SK-N-SH (cell line): ENCODE measurements around the gene RPS6KA2. TPM values are rescaled to one million over a fixed set of nuclear protein-coding genes. Genes with fewer than 3 reads are reported as not detected.

Experiments used
- CTCF ChIA-PET: fragments of 300-600, 350-600 bp; formaldehyde crosslinking; extraction: SDS; loops from one replicate; lab custom pipeline; 2021; lab: Yijun Ruan, JAX
- POLR2A ChIA-PET: fragments of 350-600 bp; sonication (Branson Sonifier 250); formaldehyde crosslinking; extraction: SDS; loops from one replicate; lab custom pipeline; 2020; ENCODE audit warnings: antibody characterized with exemption, inconsistent platforms; lab: Yijun Ruan, JAX
- DNase-seq: peaks from one replicate; pipeline ENCODE4 v3.0.0; 2012
- H2AFZ ChIP-seq: fragments of 200-600 bp; sonication (generic); 2 replicates; pipeline ENCODE4 v1.8.1; 2016; ENCODE audit warnings: antibody characterized with exemption, mild to moderate bottlenecking, low read depth
- H3F3A ChIP-seq: fragments of 200-600 bp; sonication (generic); replicated peaks from 2 replicates; pipeline ENCODE3; 2016; ENCODE audit warnings: antibody characterized with exemption, mild to moderate bottlenecking; ENCODE audit not compliant: insufficient read depth
- H3K27ac ChIP-seq, 2 experiments: fragments of 200-500 bp in 1 of 2; fragments of 200-600 bp in 1 of 2; sonication (Bioruptor generic) in 1 of 2; sonication (generic), shearing (Covaris generic) in 1 of 2; 2 replicates each; pipeline versions ENCODE4 v1.5.1 to v1.6.1; 2014 to 2016; ENCODE audit warnings: low read depth in 2 of 2, inconsistent platforms in 1 of 2, low read length in 1 of 2, mild to moderate bottlenecking in 1 of 2, mixed read lengths in 1 of 2
- H3K27me3 ChIP-seq: fragments of 200-600 bp; sonication (generic), shearing (Covaris generic); 2 replicates; pipeline ENCODE4 v1.6.1; 2016; ENCODE audit warnings: mixed run types; ENCODE audit not compliant: insufficient read depth
- H3K36me3 ChIP-seq, 2 experiments: fragments of 200-500 bp in 1 of 2; fragments of 200-600 bp in 1 of 2; sonication (Bioruptor generic) in 1 of 2; sonication (generic) in 1 of 2; replicated peaks in 1 of 2; 2 replicates each; pipeline versions ENCODE3 to v1.5.1; 2014 to 2016; ENCODE audit warnings: low read length in 1 of 2, mild to moderate bottlenecking in 1 of 2; ENCODE audit not compliant: insufficient read depth in 2 of 2, control insufficient read depth in 1 of 2
- H3K4me1 ChIP-seq, 2 experiments: fragments of 200-500 bp in 1 of 2; fragments of 200-600 bp in 1 of 2; sonication (Bioruptor generic) in 1 of 2; sonication (generic), shearing (Covaris generic) in 1 of 2; 2 replicates each; pipeline versions ENCODE4 v1.5.1 to v1.6.1; 2014 to 2016; ENCODE audit warnings: low read depth in 1 of 2, low read length in 1 of 2, mixed run types in 1 of 2; ENCODE audit not compliant: insufficient read depth in 2 of 2, control insufficient read depth in 1 of 2
- H3K4me2 ChIP-seq: fragments of 200-600 bp; sonication (generic), shearing (Covaris generic); 2 replicates; pipeline ENCODE4 v1.6.1; 2017; ENCODE audit warnings: mixed run types
- H3K4me3 ChIP-seq, 2 experiments: fragments of 200-500 bp in 1 of 2; fragments of 200-600 bp in 1 of 2; sonication (Bioruptor generic) in 1 of 2; sonication (generic), shearing (Covaris generic) in 1 of 2; 2 replicates each; pipeline versions ENCODE4 v1.5.1 to v1.8.1; 2014 to 2016; ENCODE audit warnings: low read depth in 2 of 2, inconsistent platforms in 1 of 2, low read length in 1 of 2, mild to moderate bottlenecking in 1 of 2, mixed read lengths in 1 of 2, moderate library complexity in 1 of 2
- H3K79me2 ChIP-seq: fragments of 200-600 bp; sonication (generic); 2 replicates; pipeline ENCODE4 v1.8.1; 2017; ENCODE audit warnings: mild to moderate bottlenecking; ENCODE audit not compliant: insufficient read depth
- H3K9ac ChIP-seq: fragments of 200-600 bp; sonication (generic); 2 replicates; pipeline ENCODE4 v1.6.1; 2017; ENCODE audit warnings: mixed run types
- H3K9me2 ChIP-seq: fragments of 200-600 bp; sonication (generic); 2 replicates; pipeline ENCODE4 v1.6.1; 2017; ENCODE audit warnings: mixed run types
- H3K9me3 ChIP-seq: fragments of 200-600 bp; sonication (generic); 2 replicates; pipeline ENCODE4 v1.6.1; 2017; ENCODE audit warnings: mixed run types, mild to moderate bottlenecking, moderate library complexity
- H4K20me1 ChIP-seq: fragments of 200-600 bp; sonication (generic); 2 replicates; pipeline ENCODE4 v1.6.1; 2017; ENCODE audit warnings: mild to moderate bottlenecking, mixed run types; ENCODE audit not compliant: insufficient read depth
- CHD2 ChIP-seq: fragments of 150-350 bp; IDR thresholded peaks from 2 replicates; pipeline ENCODE4 v1.6.1; 2018; ENCODE audit warnings: low read length; ENCODE audit not compliant: partially characterized antibody
- EZH2phosphoT487 ChIP-seq: fragments of 200-600 bp; sonication (generic); IDR thresholded peaks from 2 replicates; pipeline ENCODE4 v1.6.1; 2017; ENCODE audit warnings: low read depth, mixed run types, mild to moderate bottlenecking, antibody characterized with exemption, moderate library complexity, borderline replicate concordance
- GABPA ChIP-seq: IDR thresholded peaks from 2 replicates; pipeline ENCODE4 v1.4.0; 2012; ENCODE audit warnings: low read depth, mild to moderate bottlenecking
- GATA2 ChIP-seq: sonication (generic); formaldehyde crosslinking; IDR thresholded peaks from 2 replicates; pipeline ENCODE4 v1.5.0; 2020; ENCODE audit warnings: mild to moderate bottlenecking, missing genetic modification reagents
- JUND ChIP-seq: IDR thresholded peaks from 2 replicates; pipeline ENCODE4 v1.4.0; 2012
- RCOR1 ChIP-seq: fragments of 150-350 bp; IDR thresholded peaks from 2 replicates; pipeline ENCODE4 v1.6.1; 2017; ENCODE audit warnings: antibody characterized with exemption, low read length
- RXRA ChIP-seq: IDR thresholded peaks from 2 replicates; pipeline ENCODE4 v1.4.0; 2012; ENCODE audit warnings: low read depth, mild to moderate bottlenecking, borderline replicate concordance
- SIN3A ChIP-seq: IDR thresholded peaks from 2 replicates; pipeline ENCODE4 v1.6.1; 2012; ENCODE audit warnings: low read depth, mild to moderate bottlenecking, low read length, moderate library complexity, borderline replicate concordance
- TAF1 ChIP-seq: IDR thresholded peaks from 2 replicates; pipeline ENCODE4 v1.6.1; 2012; ENCODE audit warnings: low read depth, mild to moderate bottlenecking, low read length, moderate library complexity, borderline replicate concordance
- WGBS: methylation state at CpG from one replicate; pipeline ENCODE4 v1.1.6; 2017; ENCODE audit warnings: low lambda C conversion rate; 5-methylcytosine and 5-hydroxymethylcytosine counted together
- polyA plus RNA-seq, 3 experiments: library from polyadenylated mRNA; depleted of rRNA; stranded (reverse); fragments of >200 nt; gene quantifications; 2 replicates each; pipeline ENCODE4 v1.2.3, GENCODE V29; 2012
- TF ChIP-seq, protein P1 (sequence below): IDR thresholded peaks from 2 replicates; pipeline ENCODE4 v1.6.1; 2012; ENCODE audit warnings: mild to moderate bottlenecking, low read depth, low read length, moderate library complexity
- TF ChIP-seq, protein P2 (sequence below): fragments of 150-350 bp; IDR thresholded peaks from 2 replicates; pipeline ENCODE4 v1.6.1; 2017; ENCODE audit warnings: antibody characterized with exemption, low read length, low read depth, borderline replicate concordance
- TF ChIP-seq, protein P3 (sequence below): IDR thresholded peaks from 2 replicates; pipeline ENCODE4 v1.4.0; 2012; ENCODE audit warnings: low read depth, borderline replicate concordance
- TF ChIP-seq, protein P4 (sequence below): IDR thresholded peaks from 2 replicates; pipeline ENCODE4; 2012
- TF ChIP-seq, protein P5 (sequence below): IDR thresholded peaks from 2 replicates; pipeline ENCODE4 v1.4.0; 2012; ENCODE audit warnings: low read depth, borderline replicate concordance

The RPS6KA2 gene
- polyA plus RNA-seq, 1 of the 3 experiments (the other 2 are of a cell fraction): 59.5 TPM

DNA sequence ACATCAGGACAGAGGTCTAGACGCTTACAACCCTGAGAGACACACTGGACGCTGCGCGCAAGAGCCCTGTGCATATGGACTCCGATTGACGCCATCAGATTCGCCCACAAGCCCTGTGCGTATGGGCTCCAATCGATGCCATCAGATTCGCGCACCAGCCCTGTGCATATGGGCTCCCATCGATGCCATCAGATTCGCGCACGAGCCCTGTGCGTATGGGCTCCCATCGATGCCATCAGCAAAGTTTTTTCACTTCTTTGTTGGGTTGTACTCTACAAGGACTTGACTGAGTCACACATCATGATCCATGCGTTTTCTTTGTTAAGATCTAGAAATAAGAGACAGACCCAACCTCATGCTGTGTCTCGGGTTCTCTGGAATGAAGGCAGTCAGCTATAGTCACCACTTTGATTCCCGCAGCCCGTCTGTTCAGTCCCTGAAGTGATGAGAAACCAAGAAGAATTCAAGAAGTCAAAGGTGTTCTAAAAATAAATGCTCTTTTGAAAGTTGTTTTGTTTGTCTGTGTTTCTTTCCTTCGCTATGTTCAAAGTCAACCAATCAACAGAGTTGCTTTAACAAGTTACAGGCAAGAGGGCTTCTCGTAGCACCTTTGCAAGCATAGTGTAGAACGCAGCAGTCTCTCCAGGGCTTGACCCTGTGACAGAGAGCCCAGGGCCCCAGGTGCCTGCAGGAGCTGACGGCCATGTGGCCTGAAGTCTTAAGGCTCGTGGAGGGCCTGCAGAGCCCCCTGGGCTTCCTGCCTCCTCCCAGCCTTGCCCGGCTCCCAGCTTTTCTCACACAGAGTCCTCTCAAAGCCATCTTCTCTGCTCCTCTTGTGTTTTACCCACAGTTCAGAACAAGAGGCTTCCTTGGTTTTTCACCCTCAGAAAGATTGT lies 7.9 kb downstream of the RPS6KA2 start (continued):
- TF ChIP-seq, protein P1, sequence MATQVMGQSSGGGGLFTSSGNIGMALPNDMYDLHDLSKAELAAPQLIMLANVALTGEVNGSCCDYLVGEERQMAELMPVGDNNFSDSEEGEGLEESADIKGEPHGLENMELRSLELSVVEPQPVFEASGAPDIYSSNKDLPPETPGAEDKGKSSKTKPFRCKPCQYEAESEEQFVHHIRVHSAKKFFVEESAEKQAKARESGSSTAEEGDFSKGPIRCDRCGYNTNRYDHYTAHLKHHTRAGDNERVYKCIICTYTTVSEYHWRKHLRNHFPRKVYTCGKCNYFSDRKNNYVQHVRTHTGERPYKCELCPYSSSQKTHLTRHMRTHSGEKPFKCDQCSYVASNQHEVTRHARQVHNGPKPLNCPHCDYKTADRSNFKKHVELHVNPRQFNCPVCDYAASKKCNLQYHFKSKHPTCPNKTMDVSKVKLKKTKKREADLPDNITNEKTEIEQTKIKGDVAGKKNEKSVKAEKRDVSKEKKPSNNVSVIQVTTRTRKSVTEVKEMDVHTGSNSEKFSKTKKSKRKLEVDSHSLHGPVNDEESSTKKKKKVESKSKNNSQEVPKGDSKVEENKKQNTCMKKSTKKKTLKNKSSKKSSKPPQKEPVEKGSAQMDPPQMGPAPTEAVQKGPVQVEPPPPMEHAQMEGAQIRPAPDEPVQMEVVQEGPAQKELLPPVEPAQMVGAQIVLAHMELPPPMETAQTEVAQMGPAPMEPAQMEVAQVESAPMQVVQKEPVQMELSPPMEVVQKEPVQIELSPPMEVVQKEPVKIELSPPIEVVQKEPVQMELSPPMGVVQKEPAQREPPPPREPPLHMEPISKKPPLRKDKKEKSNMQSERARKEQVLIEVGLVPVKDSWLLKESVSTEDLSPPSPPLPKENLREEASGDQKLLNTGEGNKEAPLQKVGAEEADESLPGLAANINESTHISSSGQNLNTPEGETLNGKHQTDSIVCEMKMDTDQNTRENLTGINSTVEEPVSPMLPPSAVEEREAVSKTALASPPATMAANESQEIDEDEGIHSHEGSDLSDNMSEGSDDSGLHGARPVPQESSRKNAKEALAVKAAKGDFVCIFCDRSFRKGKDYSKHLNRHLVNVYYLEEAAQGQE: no peak
- no peak for TF ChIP-seq EZH2phosphoT487

DNA sequence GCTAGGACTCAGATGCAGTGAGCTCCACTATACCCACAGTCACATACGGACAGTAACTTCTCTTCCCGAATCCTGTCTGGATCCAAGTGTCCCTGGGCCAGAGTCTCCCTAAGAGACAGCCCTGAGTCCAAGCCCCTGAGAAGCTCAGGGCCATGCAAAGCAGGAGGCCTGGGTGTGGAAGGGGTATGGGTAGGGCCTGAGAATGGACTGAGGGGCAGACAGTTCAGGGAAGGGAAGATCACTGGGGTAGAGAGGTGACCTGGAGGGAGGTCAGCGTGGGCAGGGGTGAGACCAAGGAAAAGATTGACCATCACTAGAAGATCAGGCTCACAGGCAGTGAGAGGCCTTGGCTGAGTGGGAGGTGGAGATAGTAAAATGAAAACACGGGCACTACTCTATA lies 8.8 kb downstream of the RPS6KA2 start:
- no peak overlapping the region for H3K9ac ChIP-seq
- POLR2A ChIA-PET: no interaction called here
- H3K27ac ChIP-seq: peak overlapping the region; percentile 93 to 97
- no peak for DNase-seq
- TF ChIP-seq, protein P2, sequence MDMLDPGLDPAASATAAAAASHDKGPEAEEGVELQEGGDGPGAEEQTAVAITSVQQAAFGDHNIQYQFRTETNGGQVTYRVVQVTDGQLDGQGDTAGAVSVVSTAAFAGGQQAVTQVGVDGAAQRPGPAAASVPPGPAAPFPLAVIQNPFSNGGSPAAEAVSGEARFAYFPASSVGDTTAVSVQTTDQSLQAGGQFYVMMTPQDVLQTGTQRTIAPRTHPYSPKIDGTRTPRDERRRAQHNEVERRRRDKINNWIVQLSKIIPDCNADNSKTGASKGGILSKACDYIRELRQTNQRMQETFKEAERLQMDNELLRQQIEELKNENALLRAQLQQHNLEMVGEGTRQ: no peak
- TF ChIP-seq GATA2 (CRISPR knock-in tag) (no peak), CHD2 (no peak), SIN3A (no peak), JUND (no peak), GABPA (no peak), RCOR1 (no peak), RXRA (no peak), TAF1 (no peak)
- TF ChIP-seq, protein P3, sequence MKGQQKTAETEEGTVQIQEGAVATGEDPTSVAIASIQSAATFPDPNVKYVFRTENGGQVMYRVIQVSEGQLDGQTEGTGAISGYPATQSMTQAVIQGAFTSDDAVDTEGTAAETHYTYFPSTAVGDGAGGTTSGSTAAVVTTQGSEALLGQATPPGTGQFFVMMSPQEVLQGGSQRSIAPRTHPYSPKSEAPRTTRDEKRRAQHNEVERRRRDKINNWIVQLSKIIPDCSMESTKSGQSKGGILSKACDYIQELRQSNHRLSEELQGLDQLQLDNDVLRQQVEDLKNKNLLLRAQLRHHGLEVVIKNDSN: no peak
- TF ChIP-seq, protein P4, sequence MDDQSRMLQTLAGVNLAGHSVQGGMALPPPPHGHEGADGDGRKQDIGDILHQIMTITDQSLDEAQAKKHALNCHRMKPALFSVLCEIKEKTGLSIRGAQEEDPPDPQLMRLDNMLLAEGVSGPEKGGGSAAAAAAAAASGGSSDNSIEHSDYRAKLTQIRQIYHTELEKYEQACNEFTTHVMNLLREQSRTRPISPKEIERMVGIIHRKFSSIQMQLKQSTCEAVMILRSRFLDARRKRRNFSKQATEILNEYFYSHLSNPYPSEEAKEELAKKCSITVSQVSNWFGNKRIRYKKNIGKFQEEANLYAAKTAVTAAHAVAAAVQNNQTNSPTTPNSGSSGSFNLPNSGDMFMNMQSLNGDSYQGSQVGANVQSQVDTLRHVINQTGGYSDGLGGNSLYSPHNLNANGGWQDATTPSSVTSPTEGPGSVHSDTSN: no peak
- TF ChIP-seq, protein P5, sequence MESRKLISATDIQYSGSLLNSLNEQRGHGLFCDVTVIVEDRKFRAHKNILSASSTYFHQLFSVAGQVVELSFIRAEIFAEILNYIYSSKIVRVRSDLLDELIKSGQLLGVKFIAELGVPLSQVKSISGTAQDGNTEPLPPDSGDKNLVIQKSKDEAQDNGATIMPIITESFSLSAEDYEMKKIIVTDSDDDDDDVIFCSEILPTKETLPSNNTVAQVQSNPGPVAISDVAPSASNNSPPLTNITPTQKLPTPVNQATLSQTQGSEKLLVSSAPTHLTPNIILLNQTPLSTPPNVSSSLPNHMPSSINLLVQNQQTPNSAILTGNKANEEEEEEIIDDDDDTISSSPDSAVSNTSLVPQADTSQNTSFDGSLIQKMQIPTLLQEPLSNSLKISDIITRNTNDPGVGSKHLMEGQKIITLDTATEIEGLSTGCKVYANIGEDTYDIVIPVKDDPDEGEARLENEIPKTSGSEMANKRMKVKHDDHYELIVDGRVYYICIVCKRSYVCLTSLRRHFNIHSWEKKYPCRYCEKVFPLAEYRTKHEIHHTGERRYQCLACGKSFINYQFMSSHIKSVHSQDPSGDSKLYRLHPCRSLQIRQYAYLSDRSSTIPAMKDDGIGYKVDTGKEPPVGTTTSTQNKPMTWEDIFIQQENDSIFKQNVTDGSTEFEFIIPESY: no peak
- H3F3A ChIP-seq: peaks cover 36% of the 10 kb centered on the region
- H3K4me2 ChIP-seq: no peak overlapping the region
- H4K20me1 ChIP-seq: peaks cover 7% of the 10 kb centered on the region; the same call in 1 of the 2 replicates
- H3K4me3 ChIP-seq: no peak overlapping the region
- H3K9me3 ChIP-seq: no peaks in the 10 kb centered on the region
- H3K4me1 ChIP-seq: peaks cover 32 to 87% of the 10 kb centered on the region in 2 experiments
- peaks cover 19 to 26% of the 10 kb centered on the region in 2 experiments for H3K36me3 ChIP-seq
- H3K9me2 ChIP-seq: no peaks in the 10 kb centered on the region
- CTCF ChIA-PET: interaction anchor here (1.1 kb wide), 1 partner anchor 23 kb away, joined by 3 read pairs; no protein-coding TSS in a partner anchor
- 95% methylated on average over 4 of the region's 4 CpGs for WGBS
- H3K79me2 ChIP-seq: peaks cover 85% of the 10 kb centered on the region
- no peaks in the 10 kb centered on the region for H3K27me3 ChIP-seq
- H2AFZ ChIP-seq: no peak overlapping the region
